ENCODE data around the gene F2RL2.
"Not testable (repeated sequence)": the region's sequence is repeated elsewhere in the genome, so short reads cannot be mapped to it uniquely, and the experiment has no call there.

The F2RL2 gene

DNA sequence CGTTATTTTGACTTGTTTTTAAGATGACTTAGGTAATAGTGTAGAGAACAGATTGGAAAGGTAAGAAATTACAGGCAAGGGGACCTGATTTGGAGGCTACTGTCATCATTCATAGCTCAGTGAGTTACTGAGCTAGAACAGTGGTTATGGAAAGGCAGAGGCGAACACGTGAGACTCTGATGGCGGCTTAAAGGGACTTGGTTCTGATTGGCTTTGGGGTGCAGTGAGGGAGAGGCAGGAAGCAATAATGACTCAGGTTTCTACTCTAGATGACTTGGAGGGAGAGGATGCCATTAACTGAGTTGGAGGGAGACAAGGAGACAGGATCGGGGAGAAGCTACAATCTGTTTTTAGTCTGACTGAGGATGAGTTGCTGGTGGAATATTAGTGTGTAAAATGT, 3.0 kb downstream of the F2RL2 start:
- peak; percentile 13 for DNase-seq

DNA sequence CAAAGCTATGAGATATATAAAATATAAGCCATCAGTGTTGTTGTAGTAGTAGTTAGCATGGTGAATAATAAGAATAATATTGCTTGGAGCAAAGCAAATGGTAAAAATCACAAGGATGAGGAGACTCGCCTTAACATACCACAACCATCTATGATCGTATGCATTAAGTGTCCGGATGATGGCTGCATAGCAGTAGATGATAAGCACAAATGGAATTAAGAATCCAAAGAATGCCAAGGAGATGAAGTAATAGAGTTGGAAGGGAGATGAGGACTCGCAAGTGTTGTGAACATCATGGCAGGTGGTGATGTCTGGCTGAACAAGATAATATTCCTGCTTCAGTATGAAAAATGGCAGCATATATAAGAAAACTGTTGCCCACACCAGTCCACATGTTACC, 5.5 kb downstream of the F2RL2 start:
- DNase-seq = no peak

GRCh38 chr5:76617229-76617628, 6.0 kb downstream of the F2RL2 start:
- DNase-seq = no peak

GRCh38 chr5:76616206-76616605, 7.0 kb downstream of the F2RL2 start:
- DNase-seq = no peak

DNA sequence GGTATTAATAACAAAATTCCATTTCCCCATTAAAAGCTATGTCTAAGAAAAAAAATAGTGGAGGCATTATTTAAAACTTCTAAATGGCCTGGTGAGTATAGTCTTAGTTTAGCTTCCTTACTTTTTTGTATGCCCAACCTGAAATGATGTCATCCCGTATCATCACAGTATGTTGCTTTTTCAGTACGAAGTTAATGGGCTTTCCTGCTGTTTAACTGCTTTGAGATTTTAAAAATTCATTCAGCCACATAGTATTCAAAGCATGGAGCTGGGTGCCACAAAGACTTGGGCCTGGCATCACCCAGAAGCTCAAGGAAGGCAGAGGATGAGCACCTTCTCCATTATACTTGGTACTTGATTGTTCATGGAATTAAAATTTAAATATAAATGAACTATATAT, 7.4 kb downstream of the F2RL2 start:
- no peak for DNase-seq

DNA sequence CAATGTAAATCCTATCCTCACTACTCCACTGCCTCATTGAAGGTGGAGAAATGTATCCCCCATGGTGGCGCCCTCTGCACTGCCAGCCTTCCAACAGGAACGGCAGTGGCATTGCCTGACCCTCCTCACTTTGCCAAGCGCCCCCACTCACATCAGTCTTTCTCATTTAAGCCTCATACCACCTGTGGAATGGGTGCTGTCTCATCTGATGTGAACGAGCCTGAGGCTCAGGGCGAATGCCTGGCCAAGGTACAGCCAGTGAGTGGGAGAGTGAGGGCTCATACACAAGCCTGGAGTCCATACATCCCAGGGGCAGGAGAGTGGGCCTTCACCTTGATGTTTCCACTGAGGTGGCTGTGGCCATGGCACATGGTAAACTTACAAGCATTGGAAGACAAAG, 10.3 kb downstream of the F2RL2 start:
- no peak for DNase-seq

DNA sequence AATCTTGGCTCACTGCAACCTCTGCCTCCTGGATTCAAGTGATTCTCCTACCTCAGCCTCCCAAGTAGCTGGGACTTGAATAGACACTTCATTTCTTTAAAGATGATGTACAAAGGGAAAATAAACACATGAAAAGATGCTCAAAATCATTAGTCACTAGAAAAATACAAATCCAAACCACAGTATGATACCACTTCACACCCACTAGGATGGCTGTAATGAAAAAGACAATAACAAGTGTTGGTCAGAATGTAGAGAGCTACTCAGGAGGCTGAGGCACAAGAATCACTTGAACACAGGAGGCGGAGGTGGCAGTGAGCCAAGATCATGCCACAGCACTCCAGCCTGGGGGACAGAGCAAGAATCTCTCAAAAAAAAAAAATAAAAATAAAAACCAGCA, 13.0 kb downstream of the F2RL2 start:
- DNase-seq = no peak

DNA sequence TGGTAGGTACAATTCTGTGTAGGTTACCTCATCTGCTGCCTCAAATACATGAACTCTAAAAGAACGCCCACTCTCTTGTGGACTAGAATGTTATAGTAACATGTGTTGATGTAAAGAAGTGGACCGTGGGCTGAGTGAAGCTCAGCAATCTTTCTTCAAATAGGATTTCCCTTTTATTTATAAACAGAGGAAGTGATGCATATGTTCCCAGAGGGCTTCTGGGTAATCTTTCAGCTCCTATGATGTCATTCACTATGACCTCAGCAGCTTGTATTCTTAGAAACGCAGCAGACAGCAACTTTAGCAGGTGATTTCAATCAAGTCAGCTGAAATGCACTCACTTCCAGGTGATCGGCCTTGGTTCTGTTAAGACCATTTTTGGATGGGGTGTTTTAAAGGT, 14.4 kb downstream of the F2RL2 start:
- peak; percentile 14 for DNase-seq

DNA sequence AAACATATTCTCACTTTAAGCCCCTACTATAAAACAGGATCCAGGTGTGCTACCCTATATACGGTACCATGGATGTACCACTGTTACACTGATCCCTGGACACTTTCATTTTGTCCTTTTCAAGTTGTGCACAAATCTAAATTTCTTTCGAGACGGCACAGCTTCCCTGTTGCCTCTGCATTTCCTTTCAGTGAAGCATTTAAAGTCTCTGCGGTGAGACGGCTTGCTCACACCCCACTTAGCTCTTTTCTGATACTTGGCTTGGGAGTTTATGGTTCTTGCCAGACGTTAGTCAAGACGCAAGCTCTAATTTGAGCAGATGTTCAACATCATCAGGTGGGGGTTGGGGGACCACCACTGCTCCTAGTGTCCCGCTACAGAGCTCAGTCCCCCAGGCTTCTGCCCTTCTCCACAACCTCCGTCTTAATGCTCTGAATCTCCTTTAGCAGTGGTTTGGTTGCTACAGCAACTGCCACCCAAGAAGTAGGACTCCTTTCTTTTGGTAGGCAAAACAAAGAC, 15.8 kb downstream of the F2RL2 start:
- DNase-seq = no peak

DNA sequence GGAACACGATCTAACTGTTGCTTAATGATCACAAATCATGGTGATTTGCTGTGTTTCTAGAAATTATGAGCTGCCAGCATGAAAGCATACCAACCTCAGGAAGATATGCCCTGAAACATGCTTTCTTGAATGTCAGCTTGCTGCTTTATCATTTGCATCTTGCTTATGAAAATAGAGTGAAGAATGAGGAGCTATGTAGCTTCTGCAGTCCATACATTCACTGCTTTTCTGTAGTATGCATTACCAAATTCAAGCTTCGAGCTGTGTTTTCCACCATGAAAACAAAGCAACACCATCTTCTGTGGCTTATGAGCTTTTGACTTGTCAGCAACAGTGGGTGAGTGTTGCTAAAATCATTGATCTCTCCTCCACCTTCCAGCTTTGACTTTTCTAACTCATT, 16.5 kb downstream of the F2RL2 start:
- no peak for DNase-seq

DNA sequence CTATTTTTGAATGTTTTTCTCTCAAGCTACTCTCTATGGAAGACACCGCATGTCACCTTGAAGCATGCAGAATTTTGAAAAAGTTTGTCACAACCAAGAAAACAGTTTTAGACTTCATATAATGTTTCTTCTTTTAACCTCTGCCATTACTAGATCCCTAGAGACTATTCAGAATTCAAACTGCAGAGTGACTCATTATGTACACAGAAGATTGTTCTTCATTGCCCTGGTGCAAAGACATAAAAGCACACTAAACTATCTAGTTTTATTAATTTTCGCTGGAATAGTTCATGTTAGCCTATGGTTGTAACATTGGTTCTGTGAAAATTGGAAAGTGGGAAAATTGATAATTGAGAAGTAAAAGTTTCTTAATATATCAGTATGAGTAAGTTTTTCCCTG, 18.4 kb downstream of the F2RL2 start:
- no peak for DNase-seq

GRCh38 chr5:76603991-76604390, 19.2 kb downstream of the F2RL2 start:
- DNase-seq = not testable (repeated sequence)

DNA sequence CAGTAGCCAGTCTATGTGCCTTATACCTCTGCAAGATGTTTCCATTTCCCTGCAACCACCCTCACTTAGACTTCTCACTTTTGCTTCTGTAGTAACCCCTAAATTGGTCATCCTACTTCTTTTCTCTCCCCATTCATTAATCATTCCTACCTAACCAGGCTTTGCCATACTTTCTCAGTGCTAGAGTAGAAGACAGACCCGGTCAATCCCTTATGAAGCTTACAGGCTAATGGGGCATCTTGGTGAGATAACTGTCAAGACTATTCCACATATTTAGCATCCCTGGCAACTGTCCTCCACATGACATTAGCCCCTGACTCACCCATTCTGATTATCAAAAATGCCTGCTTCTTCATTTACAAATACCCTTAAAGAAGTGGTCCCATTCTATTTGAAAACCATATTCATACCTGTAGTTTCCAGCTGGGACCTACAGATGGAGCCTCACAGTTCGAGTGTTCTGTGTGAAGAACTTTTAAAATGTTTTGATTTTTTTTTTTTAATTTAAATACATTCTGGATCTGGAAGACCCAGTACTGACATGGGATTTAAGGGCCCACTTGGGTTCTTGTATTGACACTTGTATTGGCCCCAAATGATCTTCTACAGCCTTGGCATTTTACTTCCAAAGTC, 21.0 kb downstream of the F2RL2 start:
- no peak for DNase-seq

GRCh38 chr5:76601470-76601869, 21.7 kb downstream of the F2RL2 start:
- peak; percentile 72 for DNase-seq

- DNase-seq = no peak
Measured at GRCh38 chr5:76600716-76601115, 22.5 kb downstream of the F2RL2 start.

DNA sequence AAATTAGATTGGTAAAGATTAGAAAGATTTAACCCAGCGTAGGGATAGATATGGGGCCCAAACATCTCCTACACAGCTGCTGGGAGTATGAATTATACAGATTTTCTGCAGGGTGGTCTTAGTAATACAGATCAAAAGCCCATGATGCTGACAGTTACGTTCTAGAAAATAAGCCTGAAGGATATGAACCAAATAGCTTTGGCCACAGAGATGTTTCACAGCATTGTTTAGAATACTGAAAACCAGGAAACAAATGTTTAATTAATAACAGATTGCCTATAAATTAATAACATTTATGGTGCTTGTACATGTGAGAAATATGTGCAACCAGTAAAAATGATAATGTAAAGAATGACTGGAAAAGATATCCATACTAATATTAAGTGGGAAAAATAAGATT, 24.7 kb downstream of the F2RL2 start:
- no peak for DNase-seq

DNA sequence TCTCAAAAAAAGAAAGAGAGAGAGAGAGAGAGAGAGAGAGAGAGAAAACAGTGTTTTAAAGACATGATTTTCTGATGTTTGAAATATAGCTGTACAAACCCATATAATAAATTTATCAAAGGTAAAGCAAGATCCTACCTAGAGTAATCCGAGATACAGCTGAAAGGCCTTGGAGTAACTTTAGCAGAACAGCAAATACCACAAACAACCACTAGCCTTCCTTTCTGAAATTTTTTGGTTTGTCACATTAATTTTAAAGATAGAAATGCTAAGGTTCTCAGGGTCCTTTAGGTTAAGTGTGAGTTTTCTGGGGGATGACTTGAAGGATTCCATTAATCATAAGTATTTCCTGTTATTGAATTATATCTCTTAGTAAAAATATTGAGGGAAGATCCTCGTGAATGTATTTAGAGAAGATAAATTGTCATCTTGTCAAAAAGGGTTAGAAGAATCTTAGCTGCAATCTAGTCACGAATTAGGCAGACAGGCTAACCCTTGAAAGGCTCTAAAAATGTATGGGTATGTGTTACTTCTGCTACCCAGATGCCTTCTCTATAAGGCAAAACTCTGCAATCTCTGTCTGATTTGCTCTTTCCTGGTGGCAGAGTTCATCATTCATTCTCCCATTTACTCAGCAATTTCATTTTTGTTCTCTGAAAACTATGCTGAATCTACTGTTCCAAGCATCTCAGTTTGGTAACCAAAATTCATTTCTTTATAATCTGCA, 27.3 kb downstream of the F2RL2 start:
- DNase-seq = no peak

DNA sequence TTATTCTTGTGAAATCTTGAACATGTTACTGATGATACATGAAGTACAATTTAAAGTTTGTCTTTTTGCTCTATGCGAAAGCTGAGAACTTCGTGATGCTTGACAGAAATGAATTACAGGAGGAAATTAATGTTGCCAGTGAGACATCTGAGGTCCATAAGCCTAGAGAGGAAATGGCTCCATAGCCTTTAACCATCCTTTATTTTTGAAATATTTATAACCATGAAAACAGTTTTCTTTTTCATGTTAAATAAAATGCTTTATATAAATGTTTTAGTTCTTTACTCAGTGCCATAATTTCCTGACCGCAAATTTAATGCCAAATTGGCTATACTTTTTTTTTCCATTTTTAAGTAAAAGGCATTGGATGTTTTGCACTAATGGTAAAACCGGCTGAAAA, 29.1 kb downstream of the F2RL2 start:
- DNase-seq = no peak

DNA sequence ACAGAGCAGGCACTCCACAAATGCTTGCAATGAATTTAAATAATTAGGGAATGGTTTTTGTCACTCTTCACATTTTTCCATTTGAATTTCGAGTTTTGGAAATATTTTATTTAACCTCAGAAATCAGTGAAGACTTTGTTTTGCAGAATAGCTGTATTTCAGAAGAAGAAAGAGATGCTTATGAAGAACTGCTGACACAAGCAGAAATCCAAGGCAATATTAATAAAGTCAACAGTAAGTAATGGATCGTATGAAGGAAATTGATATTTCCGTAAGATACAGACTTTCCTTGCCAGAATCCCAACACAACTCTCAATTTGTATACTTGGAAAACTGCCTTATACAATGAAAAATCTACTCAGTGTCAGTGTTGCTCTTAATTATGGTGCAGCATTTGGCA, 30.5 kb downstream of the F2RL2 start:
- no peak for DNase-seq

- no peak for DNase-seq
Measured at GRCh38 chr5:76591366-76591765, 31.8 kb downstream of the F2RL2 start.

GRCh38 chr5:76590027-76590426, 33.2 kb downstream of the F2RL2 start:
- DNase-seq = peak; percentile 51

GRCh38 chr5:76586531-76586930, 36.7 kb downstream of the F2RL2 start:
- DNase-seq = no peak

- DNase-seq = no peak
Measured at GRCh38 chr5:76585783-76586217, 37.4 kb downstream of the F2RL2 start.

- no peak for DNase-seq
Measured at GRCh38 chr5:76583163-76584047, 39.8 kb downstream of the F2RL2 start.

Data from activated CD4-positive, alpha-beta T cell treated with anti-CD3 and anti-CD28 coated beads, Interleukin-2, Interleukin-6, amounts not matched to agents 100 ng/mL and 50 ng/mL, durations not matched to agents 16 hours and 8 hours (primary cell).